DOHH2 (cell line): ENCODE data around the gene NLGN1.

Source experiments
- H3F3A ChIP-seq: fragments of 200-600 bp; sonication (generic), shearing (Covaris generic); 2 replicates; pipeline ENCODE4 v1.6.0; 2016; ENCODE audit warnings: antibody characterized with exemption, mild to moderate bottlenecking; ENCODE audit not compliant: control insufficient read depth, insufficient read depth
- H3K27ac ChIP-seq: fragments of 200-600 bp; sonication (generic); 2 replicates; pipeline ENCODE4 v1.5.1; 2014; ENCODE audit warnings: low read depth, mild to moderate bottlenecking, low read length, moderate library complexity
- H3K27me3 ChIP-seq: fragments of 200-600 bp; sonication (generic); 2 replicates; pipeline ENCODE4 v1.6.1; 2014; ENCODE audit warnings: mild to moderate bottlenecking, low read length, mixed read lengths; ENCODE audit not compliant: control insufficient read depth
- H3K36me3 ChIP-seq: fragments of 200-600 bp; sonication (generic); 2 replicates; pipeline ENCODE4 v1.6.1; 2014; ENCODE audit warnings: mild to moderate bottlenecking, low read length, moderate library complexity, mixed read lengths; ENCODE audit not compliant: control insufficient read depth
- H3K4me1 ChIP-seq: fragments of 200-600 bp; sonication (generic); 2 replicates; pipeline ENCODE4 v1.6.1; 2014; ENCODE audit warnings: mild to moderate bottlenecking, low read length, mixed read lengths; ENCODE audit not compliant: control insufficient read depth
- H3K4me2 ChIP-seq: fragments of 200-600 bp; sonication (generic); 2 replicates; pipeline ENCODE4 v1.6.0; 2014; ENCODE audit warnings: mild to moderate bottlenecking, low read length, moderate library complexity
- H3K4me3 ChIP-seq: fragments of 200-600 bp; sonication (generic); 2 replicates; pipeline ENCODE4 v1.5.1; 2014; ENCODE audit warnings: mild to moderate bottlenecking, low read length, mixed read lengths
- H3K79me2 ChIP-seq: fragments of 200-600 bp; sonication (generic); 2 replicates; pipeline ENCODE4 v1.6.1; 2014; ENCODE audit warnings: mild to moderate bottlenecking, low read length, mixed read lengths; ENCODE audit not compliant: control insufficient read depth
- H3K9me2 ChIP-seq: fragments of 200-600 bp; sonication (generic); replicated peaks from 2 replicates; pipeline ENCODE4 v1.6.1; 2014; ENCODE audit warnings: mild to moderate bottlenecking, low read length, mixed read lengths; ENCODE audit not compliant: control insufficient read depth
- H3K9me3 ChIP-seq: fragments of 200-600 bp; sonication (generic); 2 replicates; pipeline ENCODE4 v1.6.1; 2014; ENCODE audit warnings: antibody characterized with exemption, low read length, mixed read lengths; ENCODE audit not compliant: control insufficient read depth, insufficient read depth
- H4K20me1 ChIP-seq: fragments of 200-600 bp; sonication (generic); 2 replicates; pipeline ENCODE4 v1.6.0; 2014; ENCODE audit warnings: low read depth, mild to moderate bottlenecking, antibody characterized with exemption, low read length, moderate library complexity; ENCODE audit not compliant: control insufficient read depth, insufficient read depth
- EZH2phosphoT487 ChIP-seq: fragments of 200-600 bp; sonication (generic); IDR thresholded peaks from 2 replicates; pipeline ENCODE4 v1.6.1; 2017; ENCODE audit warnings: borderline replicate concordance, mild to moderate bottlenecking, antibody characterized with exemption, low read length, moderate library complexity, mixed read lengths
- TF ChIP-seq, protein P1 (sequence below): fragments of 200-600 bp; sonication (generic); IDR thresholded peaks from one replicate; pipeline ENCODE4 v1.5.1; 2014; ENCODE audit warnings: antibody characterized with exemption, mild to moderate bottlenecking, low read depth, low read length; ENCODE audit not compliant: poor library complexity, severe bottlenecking

NLGN1 gene

DNA sequence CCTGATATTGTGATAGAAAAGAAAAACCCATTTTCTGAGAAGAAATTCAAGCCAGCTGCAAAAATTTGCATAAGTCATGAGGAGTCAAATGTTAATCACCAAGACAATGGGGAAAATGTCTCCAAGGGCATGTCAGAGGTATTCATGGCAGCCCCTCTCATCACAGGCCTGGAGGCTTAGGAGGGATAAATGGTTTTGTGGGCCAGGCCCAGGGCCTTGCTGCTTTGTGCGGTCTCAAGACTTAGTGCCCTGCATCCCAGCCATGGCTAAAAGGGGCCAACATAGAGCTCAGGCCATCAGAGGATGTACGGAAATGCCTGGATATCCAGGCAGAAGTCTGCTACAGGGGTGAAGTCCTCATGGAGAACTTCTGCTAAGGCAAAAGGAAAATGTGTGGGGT, 631.1 kb downstream of the NLGN1 start:
- Histone ChIP-seq H3K9me2 (no peaks in the 10 kb centered on the region), H4K20me1 (no peaks in the 10 kb centered on the region), H3K4me1 (no peaks in the 10 kb centered on the region), H3F3A (no peaks in the 10 kb centered on the region), H3K4me3 (no peak overlapping the region), H3K79me2 (no peaks in the 10 kb centered on the region), H3K27ac (no peak overlapping the region), H3K4me2 (no peak overlapping the region), H3K9me3 (peaks cover 8% of the 10 kb centered on the region; the same call in 1 of the 2 replicates), H3K27me3 (no peaks in the 10 kb centered on the region), H3K36me3 (no peaks in the 10 kb centered on the region)
- TF ChIP-seq, protein P1, sequence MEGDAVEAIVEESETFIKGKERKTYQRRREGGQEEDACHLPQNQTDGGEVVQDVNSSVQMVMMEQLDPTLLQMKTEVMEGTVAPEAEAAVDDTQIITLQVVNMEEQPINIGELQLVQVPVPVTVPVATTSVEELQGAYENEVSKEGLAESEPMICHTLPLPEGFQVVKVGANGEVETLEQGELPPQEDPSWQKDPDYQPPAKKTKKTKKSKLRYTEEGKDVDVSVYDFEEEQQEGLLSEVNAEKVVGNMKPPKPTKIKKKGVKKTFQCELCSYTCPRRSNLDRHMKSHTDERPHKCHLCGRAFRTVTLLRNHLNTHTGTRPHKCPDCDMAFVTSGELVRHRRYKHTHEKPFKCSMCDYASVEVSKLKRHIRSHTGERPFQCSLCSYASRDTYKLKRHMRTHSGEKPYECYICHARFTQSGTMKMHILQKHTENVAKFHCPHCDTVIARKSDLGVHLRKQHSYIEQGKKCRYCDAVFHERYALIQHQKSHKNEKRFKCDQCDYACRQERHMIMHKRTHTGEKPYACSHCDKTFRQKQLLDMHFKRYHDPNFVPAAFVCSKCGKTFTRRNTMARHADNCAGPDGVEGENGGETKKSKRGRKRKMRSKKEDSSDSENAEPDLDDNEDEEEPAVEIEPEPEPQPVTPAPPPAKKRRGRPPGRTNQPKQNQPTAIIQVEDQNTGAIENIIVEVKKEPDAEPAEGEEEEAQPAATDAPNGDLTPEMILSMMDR, result no peak
- TF ChIP-seq EZH2phosphoT487, result no peak

DNA sequence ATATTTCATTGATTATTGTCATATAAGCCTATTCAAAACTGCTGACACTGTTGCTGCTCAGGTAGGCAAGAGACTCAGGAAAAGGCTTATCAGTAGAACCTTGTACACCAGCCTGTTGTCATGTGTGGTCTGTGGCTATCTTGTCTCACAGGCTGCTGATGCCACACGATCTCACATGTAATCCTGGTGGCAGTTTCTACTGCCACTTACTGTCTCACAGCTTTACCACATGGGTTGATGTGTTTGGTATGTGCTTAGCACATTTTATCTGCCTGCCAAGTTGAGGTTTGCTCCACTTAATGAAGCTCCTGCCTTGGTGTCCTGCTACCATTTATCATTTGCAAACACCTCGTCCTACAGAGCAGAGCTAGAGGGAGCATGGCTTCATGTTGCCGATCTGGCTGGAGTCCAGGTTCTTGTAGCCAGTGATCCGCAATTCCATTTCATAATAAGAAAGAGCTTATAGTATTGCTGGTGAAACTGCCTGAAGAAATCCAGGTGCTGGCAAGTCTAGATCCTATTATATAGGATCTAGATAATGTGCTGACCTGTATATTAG, 637.9 kb downstream of the NLGN1 start:
- Histone ChIP-seq H3K79me2 (no peaks in the 10 kb centered on the region), H3K27me3 (no peaks in the 10 kb centered on the region), H3K27ac (no peak overlapping the region), H3K4me2 (no peak overlapping the region), H3K36me3 (no peaks in the 10 kb centered on the region), H4K20me1 (no peaks in the 10 kb centered on the region), H3K4me3 (no peak overlapping the region), H3K9me3 (no peaks in the 10 kb centered on the region), H3K4me1 (no peaks in the 10 kb centered on the region), H3F3A (no peaks in the 10 kb centered on the region), H3K9me2 (no peaks in the 10 kb centered on the region)
- no peak for TF ChIP-seq EZH2phosphoT487
- TF ChIP-seq, protein P1, result no peak

GRCh38 chr3:174046311-174046710, 648.8 kb downstream of the NLGN1 start:
- Histone ChIP-seq H4K20me1 (no peaks in the 10 kb centered on the region), H3F3A (no peaks in the 10 kb centered on the region), H3K27ac (no peak overlapping the region), H3K9me3 (no peaks in the 10 kb centered on the region), H3K4me1 (no peaks in the 10 kb centered on the region), H3K27me3 (no peaks in the 10 kb centered on the region), H3K9me2 (no peaks in the 10 kb centered on the region), H3K36me3 (no peaks in the 10 kb centered on the region), H3K4me3 (no peak overlapping the region), H3K4me2 (no peak overlapping the region), H3K79me2 (no peaks in the 10 kb centered on the region)
- TF ChIP-seq EZH2phosphoT487, result no peak
- TF ChIP-seq, protein P1, result no peak
